BE2C (cell line): ENCODE results near the gene DHFR2.
A peak's percentile ranks its signal among the peaks of the same experiment; 100 is the strongest.
"Not testable (repeated sequence)": the region's sequence is repeated elsewhere in the genome, so short reads cannot be mapped to it uniquely, and the experiment has no call there.

Experiments
- DNase-seq: peaks from one replicate; pipeline ENCODE4 v3.0.0-alpha.2; 2020
- H3K27me3 ChIP-seq: fragments of 250-450 bp; sonication (Bioruptor Pico); 2 replicates; pipeline ENCODE4 v1.5.1; 2020; ENCODE audit warnings: mild to moderate bottlenecking
- H3K36me3 ChIP-seq: fragments of 250-450 bp; sonication (Bioruptor Pico); 2 replicates; pipeline ENCODE4 v1.5.1; 2020; ENCODE audit warnings: mild to moderate bottlenecking
- H3K4me1 ChIP-seq: fragments of 250-450 bp; sonication (Bioruptor Pico); 2 replicates; pipeline ENCODE4 v1.5.1; 2020
- H3K4me3 ChIP-seq: 2 replicates; pipeline ENCODE4 v1.5.1; 2011; ENCODE audit warnings: low read depth, low read length
- H3K9me3 ChIP-seq: fragments of 250-450 bp; sonication (Bioruptor Pico); 2 replicates; pipeline ENCODE4 v1.5.1; 2020
- TF ChIP-seq, protein P1 (sequence below): IDR thresholded peaks from 2 replicates; pipeline ENCODE4 v1.5.1; 2012; ENCODE audit warnings: mild to moderate bottlenecking, low read depth, low read length

The DHFR2 gene

DNA sequence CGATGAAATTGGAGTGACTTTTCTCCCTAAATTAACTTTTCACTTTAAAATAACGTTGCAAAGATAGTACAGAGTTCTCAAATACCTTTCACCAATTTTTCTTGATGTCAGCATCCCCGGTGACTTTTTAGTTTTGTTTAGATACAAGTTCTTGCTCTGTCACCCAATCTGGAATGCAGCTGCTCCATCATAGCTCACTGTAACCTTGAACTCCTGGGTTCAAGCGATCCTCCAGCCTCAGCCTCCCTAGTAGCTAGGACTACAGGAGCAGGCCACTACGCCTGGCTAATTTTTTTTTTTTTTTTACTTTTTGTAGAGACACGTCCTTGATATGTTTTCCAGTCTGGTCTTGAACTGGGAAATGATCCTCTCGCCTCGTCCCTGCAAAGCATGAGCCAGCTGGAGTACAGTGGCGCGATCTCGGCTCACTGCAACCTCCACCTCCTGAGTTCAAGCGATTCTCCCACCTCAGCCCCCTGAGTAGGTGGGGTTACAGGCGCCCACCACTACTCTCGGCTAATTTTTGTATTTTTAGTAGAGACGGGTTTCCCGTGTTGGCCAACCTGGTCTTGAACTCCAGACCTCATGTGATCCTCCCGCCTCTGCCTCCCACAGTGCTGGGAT, 892 bp upstream of the DHFR2 start:
- Histone ChIP-seq H3K9me3 (no peaks in the 10 kb centered on the region), H3K4me3 (peak overlapping the region; percentile 81), H3K36me3 (peaks cover 6% of the 10 kb centered on the region; the same call in 1 of the 2 replicates), H3K27me3 (no peaks in the 10 kb centered on the region), H3K4me1 (peaks cover 3% of the 10 kb centered on the region; the same call in 1 of the 2 replicates)
- TF ChIP-seq, protein P1, sequence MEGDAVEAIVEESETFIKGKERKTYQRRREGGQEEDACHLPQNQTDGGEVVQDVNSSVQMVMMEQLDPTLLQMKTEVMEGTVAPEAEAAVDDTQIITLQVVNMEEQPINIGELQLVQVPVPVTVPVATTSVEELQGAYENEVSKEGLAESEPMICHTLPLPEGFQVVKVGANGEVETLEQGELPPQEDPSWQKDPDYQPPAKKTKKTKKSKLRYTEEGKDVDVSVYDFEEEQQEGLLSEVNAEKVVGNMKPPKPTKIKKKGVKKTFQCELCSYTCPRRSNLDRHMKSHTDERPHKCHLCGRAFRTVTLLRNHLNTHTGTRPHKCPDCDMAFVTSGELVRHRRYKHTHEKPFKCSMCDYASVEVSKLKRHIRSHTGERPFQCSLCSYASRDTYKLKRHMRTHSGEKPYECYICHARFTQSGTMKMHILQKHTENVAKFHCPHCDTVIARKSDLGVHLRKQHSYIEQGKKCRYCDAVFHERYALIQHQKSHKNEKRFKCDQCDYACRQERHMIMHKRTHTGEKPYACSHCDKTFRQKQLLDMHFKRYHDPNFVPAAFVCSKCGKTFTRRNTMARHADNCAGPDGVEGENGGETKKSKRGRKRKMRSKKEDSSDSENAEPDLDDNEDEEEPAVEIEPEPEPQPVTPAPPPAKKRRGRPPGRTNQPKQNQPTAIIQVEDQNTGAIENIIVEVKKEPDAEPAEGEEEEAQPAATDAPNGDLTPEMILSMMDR = no peak
- no peak for DNase-seq

DNA sequence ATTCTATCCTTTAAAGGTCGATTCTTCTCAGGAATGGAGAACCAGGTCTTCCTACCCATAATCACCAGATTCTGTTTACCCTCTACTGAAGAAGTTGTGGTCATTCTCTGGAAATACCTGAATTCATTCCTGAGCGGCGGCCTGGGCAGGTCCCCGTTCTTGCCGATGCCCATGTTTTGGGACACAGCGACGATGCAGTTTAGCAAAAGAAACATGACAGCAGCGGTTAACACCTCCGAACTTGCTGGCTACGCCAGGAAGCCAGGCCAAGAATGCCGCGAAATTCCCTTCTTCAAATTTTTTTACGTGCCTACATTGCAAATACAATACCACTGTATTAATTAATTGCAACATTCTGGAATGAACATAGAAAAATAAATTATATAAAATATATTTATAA, 1.4 kb downstream of the DHFR2 start:
- no peaks in the 10 kb centered on the region for H3K9me3 ChIP-seq
- TF ChIP-seq, protein P1 = no peak
- DNase-seq = no peak
- H3K36me3 ChIP-seq = peaks cover 6% of the 10 kb centered on the region; the same call in 1 of the 2 replicates
- no peaks in the 10 kb centered on the region for H3K27me3 ChIP-seq
- H3K4me3 ChIP-seq = no peak overlapping the region
- H3K4me1 ChIP-seq = peaks cover 3% of the 10 kb centered on the region; the same call in 1 of the 2 replicates

DNA sequence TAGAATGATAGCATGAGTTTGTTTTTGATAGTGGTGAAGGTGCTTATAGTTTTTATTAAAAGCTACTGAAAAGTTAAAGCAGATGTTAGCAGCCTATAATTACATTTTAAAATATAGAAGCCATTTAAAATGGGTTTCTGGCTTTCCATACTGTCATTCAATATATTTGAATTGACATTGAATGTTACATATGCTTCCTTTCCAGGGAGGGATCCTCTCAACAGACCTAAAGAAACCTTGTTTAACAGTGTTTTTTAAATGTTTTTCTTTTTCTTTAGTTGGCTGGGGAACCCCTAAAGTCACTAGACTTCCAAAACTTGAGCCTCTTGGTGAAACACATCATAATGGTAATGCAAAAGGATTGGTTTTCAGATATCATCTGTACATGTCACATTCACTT, 12.2 kb downstream of the DHFR2 start:
- H3K4me3 ChIP-seq = no peak overlapping the region
- H3K9me3 ChIP-seq = no peaks in the 10 kb centered on the region
- TF ChIP-seq, protein P1 = no peak
- no peaks in the 10 kb centered on the region for H3K36me3 ChIP-seq
- no peaks in the 10 kb centered on the region for H3K27me3 ChIP-seq
- DNase-seq = no peak
- peaks cover 4% of the 10 kb centered on the region; the same call in 1 of the 2 replicates for H3K4me1 ChIP-seq

DNA sequence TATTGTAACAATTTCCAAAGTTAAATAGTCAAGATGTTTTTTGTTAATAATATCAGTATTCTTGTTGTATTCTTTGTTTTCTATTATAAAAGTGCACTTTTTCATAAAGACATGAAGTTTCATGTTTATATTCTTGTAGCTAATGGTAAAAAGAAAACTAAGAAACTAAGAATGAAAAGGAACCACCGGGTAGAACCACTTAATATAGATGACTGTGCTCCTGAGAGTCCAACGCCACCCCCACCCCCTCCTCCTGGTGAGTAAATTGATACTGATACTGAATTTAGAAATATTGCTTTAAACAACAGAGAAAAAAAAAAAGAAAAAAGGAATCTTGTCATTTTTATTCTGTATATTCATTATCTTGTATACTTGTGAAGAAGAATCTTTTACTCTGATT, 13.4 kb downstream of the DHFR2 start:
- Histone ChIP-seq H3K4me3 (no peak overlapping the region), H3K4me1 (peaks cover 4% of the 10 kb centered on the region; the same call in 1 of the 2 replicates), H3K27me3 (no peaks in the 10 kb centered on the region), H3K9me3 (no peaks in the 10 kb centered on the region), H3K36me3 (no peaks in the 10 kb centered on the region)
- DNase-seq = no peak
- TF ChIP-seq, protein P1 = no peak

DNA sequence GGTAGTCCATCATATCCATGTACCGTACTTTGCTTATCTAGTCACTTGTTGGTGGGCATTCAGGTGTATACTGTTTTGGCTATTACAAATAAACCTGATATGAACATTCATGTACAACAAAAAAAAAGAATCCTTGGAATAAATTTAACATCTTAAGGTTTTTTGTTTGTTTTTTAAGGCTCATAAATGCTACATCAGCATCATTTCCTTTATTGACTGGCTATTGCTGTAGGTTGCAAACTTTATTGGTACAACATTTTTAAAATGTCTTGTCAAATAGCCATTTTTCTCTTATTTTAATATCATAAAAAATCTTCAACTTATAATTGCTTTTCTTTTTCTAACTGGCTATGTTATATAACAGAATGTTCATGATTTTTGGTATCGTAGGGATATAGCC, 16.2 kb downstream of the DHFR2 start:
- no peak for DNase-seq
- no peaks in the 10 kb centered on the region for H3K9me3 ChIP-seq
- H3K27me3 ChIP-seq = no peaks in the 10 kb centered on the region
- H3K4me1 ChIP-seq = peaks cover 4% of the 10 kb centered on the region; the same call in 1 of the 2 replicates
- no peak overlapping the region for H3K4me3 ChIP-seq
- TF ChIP-seq, protein P1 = no peak
- no peaks in the 10 kb centered on the region for H3K36me3 ChIP-seq

DNA sequence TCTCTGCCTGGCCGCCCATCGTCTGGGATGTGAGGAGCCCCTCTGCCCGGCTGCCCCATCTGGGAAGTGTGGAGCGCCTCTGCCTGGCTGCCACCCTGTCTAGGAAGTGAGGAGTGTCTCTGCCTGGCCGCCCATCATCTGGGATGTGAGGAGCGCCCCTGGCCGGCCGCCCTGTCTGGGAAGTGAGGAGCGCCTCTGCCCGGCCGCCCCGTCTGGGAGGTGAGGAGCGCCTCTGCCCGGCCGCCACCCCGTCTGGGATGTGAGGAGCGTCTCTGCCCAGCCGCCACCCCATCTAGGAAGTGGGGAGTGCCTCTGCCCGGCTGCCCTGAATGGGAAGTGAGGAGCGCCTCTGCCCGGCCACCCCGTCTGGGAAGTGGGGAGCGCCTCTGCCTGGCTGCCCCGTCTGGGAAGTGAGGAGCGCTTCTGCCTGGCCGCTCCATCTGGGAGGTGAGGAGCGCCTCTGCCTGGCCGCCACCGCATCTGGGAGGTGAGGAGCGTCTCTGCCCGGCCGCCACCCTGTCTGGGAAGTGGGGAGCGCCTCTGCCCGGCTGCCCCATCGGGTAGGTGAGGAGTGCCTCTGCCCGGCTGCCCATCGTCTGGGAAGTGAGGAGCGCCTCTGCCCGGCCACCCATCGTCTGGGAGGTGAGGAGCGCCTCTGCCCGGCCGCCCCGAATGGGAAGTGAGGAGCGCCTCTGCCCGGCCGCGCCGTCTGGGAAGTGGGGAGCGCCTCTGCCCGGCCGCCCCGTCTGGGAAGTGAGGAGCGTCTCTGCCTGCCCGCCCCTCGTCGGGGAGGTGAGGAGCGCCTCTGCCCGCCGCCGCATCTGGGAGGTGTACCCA, 18.4 kb downstream of the DHFR2 start:
- not testable (repeated sequence) for H3K4me1 ChIP-seq, H3K9me3 ChIP-seq, H3K4me3 ChIP-seq, H3K27me3 ChIP-seq, H3K36me3 ChIP-seq, DNase-seq
